ENCODE measurements around the gene PAIP2. TPM values are rescaled to one million over a fixed set of nuclear protein-coding genes. Genes with fewer than 3 reads are reported as not detected.

Gene PAIP2
- total and polyA plus RNA-seq, 12 donors, result 75.7 to 318 (median 146) TPM

DNA sequence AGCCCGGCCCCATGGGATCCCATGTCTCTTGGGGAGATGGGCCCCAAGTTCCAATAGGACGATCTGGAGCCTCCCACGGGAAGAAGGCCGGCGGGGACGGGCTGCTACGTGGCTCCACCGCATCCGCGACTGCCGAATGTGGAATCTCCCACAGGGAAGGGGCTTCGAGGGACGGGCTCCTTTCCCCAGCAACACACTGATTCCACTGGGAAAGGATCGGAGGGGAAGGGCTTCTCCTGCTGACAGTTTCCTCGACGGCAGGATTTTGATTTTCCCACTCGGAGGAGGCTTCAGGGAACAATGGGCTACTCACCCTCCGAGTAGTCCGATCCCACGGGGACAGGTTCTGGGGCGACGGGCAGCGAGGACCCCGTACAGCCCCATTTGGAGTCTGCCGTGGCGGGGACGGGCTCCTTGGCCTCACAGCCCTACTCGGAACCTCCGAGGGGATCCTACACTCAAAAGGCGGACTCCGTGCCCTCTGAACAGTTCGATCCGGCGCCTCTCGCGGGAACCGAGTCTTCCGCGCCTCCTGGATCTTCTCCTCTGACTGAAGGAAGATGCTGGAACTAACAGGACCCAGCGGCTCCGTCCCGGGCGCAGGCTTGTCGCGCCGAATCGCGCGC is 52.0 kb downstream of the PAIP2 start:
- Histone ChIP-seq H3K27me3 (no peaks in the 10 kb centered on the region), H3K27ac (peak overlapping the region in 4 of 5 donors; percentile 77 to 86 (median 84)), H3K4me1 (replicated peaks in 1 of 2) (peaks cover 30 to 38% of the 10 kb centered on the region in 2 donors), H3K36me3 (replicated peaks in 1 of 2) (no peaks in the 10 kb centered on the region), H3K4me3 (peak overlapping the region in 3 of 4 donors; percentile 22 to 69 (median 42)), H3K9me3 (replicated peaks in 1 of 3) (no peaks in the 10 kb centered on the region)
- intact Hi-C loops (cut with DNase I), result loop anchor here in 1 of 2 donors (5.0 kb wide), 1 partner anchor 46 kb away; no protein-coding TSS in a partner anchor
- TF ChIP-seq POLR2A (IDR thresholded peaks at IDR 0.05), result peak in 1 of 2 donors; percentile 18
- TF ChIP-seq, protein P1, sequence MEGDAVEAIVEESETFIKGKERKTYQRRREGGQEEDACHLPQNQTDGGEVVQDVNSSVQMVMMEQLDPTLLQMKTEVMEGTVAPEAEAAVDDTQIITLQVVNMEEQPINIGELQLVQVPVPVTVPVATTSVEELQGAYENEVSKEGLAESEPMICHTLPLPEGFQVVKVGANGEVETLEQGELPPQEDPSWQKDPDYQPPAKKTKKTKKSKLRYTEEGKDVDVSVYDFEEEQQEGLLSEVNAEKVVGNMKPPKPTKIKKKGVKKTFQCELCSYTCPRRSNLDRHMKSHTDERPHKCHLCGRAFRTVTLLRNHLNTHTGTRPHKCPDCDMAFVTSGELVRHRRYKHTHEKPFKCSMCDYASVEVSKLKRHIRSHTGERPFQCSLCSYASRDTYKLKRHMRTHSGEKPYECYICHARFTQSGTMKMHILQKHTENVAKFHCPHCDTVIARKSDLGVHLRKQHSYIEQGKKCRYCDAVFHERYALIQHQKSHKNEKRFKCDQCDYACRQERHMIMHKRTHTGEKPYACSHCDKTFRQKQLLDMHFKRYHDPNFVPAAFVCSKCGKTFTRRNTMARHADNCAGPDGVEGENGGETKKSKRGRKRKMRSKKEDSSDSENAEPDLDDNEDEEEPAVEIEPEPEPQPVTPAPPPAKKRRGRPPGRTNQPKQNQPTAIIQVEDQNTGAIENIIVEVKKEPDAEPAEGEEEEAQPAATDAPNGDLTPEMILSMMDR (IDR thresholded peaks at IDR 0.05), result no peak
- DNase-seq, result no peak
- WGBS, 4 donors, result 7 to 13% (median 11%) methylated on average over 8 to 49 of the region's 49 CpGs

DNA sequence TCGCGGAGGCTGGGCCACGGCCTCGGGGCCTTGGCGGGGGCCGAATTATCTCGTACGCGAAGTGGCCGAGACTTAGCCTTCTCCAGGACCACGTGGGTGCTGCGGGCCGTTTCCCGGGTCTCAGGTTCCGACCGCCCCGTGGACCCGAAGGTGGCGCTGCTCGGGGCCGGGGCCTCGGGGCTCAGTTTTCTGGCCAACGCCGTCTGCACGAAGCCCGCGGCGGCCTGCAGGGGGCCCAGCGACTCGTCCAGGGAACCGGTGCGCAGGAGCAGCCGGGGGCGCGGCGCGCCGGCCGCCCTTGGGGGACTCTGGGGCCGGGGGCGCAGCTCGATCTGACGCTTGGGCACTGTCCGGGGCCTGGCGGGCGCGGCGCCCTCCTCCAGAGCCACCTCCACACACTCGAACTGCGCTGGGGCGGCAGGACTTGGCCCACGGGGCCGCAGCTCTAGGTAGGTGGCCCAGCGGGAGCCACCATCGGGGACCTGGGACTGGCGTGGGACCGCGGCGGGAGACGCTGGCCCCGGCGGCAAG is 52.5 kb downstream of the PAIP2 start:
- Histone ChIP-seq H3K27me3 (no peaks in the 10 kb centered on the region), H3K9me3 (replicated peaks in 1 of 3) (no peaks in the 10 kb centered on the region), H3K4me3 (peak overlapping the region in 2 of 4 donors; percentile 42 to 69), H3K4me1 (replicated peaks in 1 of 2) (peaks cover 30 to 35% of the 10 kb centered on the region in 2 donors), H3K36me3 (replicated peaks in 1 of 2) (no peaks in the 10 kb centered on the region), H3K27ac (peak overlapping the region; percentile 60 to 86 (median 83))
- peak; percentile 59 to 80 (median 69) for DNase-seq
- 0 to 5% (median 2%) methylated on average over 1 to 62 of the region's 62 CpGs for WGBS, 4 donors
- intact Hi-C loops (cut with DNase I), result loop anchor here in 1 of 2 donors (5.0 kb wide), 1 partner anchor 47 kb away; no protein-coding TSS in a partner anchor
- TF ChIP-seq, protein P1 (IDR thresholded peaks at IDR 0.05), result peak in 3 of 6 experiments; percentile 38 to 61 (median 45)
- TF ChIP-seq POLR2A (IDR thresholded peaks at IDR 0.05), result peak in 1 of 2 donors; percentile 3

DNA sequence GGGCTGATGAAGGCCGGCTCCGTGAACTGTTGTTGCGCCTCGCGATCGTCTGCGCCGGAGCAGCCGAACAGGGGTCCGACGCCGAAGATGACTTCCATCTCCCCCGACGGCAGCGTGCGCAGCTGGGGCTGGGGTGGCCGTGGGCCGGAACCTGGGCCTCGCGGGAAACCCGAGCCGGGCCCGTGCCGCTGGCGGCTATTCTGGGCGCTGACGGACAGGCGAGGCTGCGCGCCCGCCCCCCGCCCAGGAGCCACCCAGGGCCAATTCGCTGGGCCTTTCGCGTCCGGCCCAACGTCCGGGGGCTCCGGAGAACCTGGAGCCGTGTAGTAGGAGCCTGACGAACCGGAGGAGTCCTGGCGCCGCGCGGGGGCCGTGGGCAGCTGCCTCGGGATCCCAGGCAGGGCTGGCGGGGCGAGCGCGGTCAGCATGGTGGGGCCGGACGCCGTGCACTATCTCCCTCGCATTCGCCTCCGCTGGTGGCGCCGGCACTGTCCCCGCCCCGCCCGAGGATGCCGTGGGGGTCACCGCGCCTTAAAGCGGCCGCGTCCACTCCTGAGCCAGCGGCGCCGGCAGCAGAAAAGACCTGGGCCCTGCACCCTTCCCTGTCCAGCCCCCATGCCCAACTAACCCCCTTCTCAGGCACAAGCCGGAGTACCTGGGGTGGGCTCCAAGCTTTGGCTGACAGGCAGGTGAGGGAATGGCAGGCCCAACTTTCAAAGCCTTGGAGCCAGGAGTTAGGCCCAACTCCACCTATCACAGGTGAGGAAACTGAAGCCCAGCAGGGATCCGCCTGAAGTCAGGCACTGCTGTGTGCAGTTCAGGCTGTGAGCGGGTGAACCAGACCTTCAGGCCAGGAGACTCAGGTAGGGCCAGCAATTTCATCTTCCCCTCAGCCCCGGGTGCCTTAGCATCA is 53.3 kb downstream of the PAIP2 start, which contains the start of gene PROB1:
Gene PROB1, minus strand, starts transcription at position 451 of the 913 bp plus-strand sequence. Its CDS starts 23 bp downstream, at position 428.
- 18 to 33% (median 23%) methylated on average over 1 to 76 of the region's 76 CpGs for WGBS, 4 donors
- no peaks in the 10 kb centered on the region for H3K27me3 ChIP-seq
- intact Hi-C loops (cut with DNase I), result loop anchor here in 1 of 2 donors (5.0 kb wide), 1 partner anchor 48 kb away; no protein-coding TSS in a partner anchor
- DNase-seq, result peak; percentile 59 to 81 (median 68)
- H3K4me1 ChIP-seq (replicated peaks in 1 of 2), result peaks cover 30 to 35% of the 10 kb centered on the region in 2 donors
- peak within 1 kb of the TSS; percentile 60 to 86 (median 83) for H3K27ac ChIP-seq
- TF ChIP-seq POLR2A (IDR thresholded peaks at IDR 0.05), result peak in 1 of 2 donors; percentile 52
- TF ChIP-seq, protein P1 (IDR thresholded peaks at IDR 0.05), result no peak
- H3K36me3 ChIP-seq (replicated peaks in 1 of 2), result no peaks in the 10 kb centered on the region
- no peaks in the 10 kb centered on the region for H3K9me3 ChIP-seq (replicated peaks in 1 of 3)
- H3K4me3 ChIP-seq, result peak within 1 kb of the TSS in 3 of 4 donors; percentile 11 to 69 (median 42)

Measured in adrenal gland (tissue), 12 donors.